SK-N-SH (cell line): ENCODE results near the gene CHAF1A.
A peak's percentile ranks its signal among the peaks of the same experiment; 100 is the strongest.

Experiments
- POLR2AphosphoS5 ChIP-seq: IDR thresholded peaks from 2 replicates; pipeline ENCODE4 v1.6.1; 2012; ENCODE audit warnings: low read depth, low read length
- RFX5 ChIP-seq: IDR thresholded peaks from 2 replicates; pipeline ENCODE4 v1.6.1; 2012; ENCODE audit warnings: mild to moderate bottlenecking, improper control_type of control experiment, low read length
- TAF1 ChIP-seq: IDR thresholded peaks from 2 replicates; pipeline ENCODE4 v1.6.1; 2012; ENCODE audit warnings: low read depth, mild to moderate bottlenecking, low read length, moderate library complexity, borderline replicate concordance
- TCF12 ChIP-seq: IDR thresholded peaks from 2 replicates; pipeline ENCODE4 v1.4.0; 2012
- TF ChIP-seq, protein P1 (sequence below): IDR thresholded peaks from 2 replicates; pipeline ENCODE4 v1.6.1; 2012; ENCODE audit warnings: mild to moderate bottlenecking, low read depth, low read length, moderate library complexity
- TF ChIP-seq, protein P2 (sequence below): fragments of 200-600 bp; sonication (generic); IDR thresholded peaks from 2 replicates; pipeline ENCODE4 v1.6.1; 2017; ENCODE audit warnings: antibody characterized with exemption, mild to moderate bottlenecking, moderate library complexity
- TF ChIP-seq, protein P3 (sequence below): IDR thresholded peaks from 2 replicates; pipeline ENCODE4 v1.4.0; 2012; ENCODE audit warnings: low read depth, borderline replicate concordance

DNA sequence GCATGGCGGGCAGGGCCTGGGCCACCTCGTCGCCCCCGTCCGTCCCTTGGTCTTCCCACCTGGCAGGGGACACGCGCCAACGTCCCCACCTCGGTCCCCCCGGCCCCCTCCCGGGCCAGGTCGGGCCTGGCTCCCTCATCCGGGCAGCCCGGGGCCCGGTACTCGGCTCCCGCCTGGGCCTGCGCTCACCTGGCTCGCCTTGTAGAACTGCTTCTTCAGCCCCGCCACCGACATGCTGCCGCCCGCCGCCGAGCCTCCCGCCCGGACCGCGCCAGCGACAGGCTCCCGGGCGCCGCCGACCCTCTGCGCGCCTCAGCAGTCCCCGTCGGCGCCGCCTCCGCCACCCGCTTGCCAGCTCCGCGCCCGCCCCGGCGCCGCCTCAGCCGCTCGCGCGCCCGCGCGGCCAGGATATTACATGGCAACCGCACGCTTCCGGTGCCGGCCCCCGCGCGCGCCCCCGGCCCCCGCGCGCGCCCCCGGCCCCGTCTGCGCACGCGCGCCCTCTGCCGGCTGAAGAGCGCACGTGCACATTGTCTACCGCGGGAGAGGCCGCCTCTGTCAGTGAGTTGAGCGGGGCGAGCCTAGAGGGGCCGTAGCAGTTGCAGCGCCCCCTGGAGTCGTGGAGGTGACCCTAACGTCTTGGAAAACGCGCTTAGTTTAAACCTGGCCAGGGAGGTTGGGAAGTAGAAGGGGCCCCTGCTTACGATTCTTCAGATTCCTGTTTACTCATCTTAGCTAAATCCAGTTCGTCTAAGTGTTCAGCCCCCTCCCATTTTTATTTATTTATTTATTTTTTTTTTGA, 2.1 kb upstream of the CHAF1A start, which contains the start of gene SH3GL1:
- TF ChIP-seq POLR2AphosphoS5 (no peak), TAF1 (peak; percentile 74), RFX5 (0 out of 2 replicates have a peak, but pooled peaks have one; percentile 28), TCF12 (peak; percentile 15; the same call in 1 of the 2 replicates)
- TF ChIP-seq, protein P1, sequence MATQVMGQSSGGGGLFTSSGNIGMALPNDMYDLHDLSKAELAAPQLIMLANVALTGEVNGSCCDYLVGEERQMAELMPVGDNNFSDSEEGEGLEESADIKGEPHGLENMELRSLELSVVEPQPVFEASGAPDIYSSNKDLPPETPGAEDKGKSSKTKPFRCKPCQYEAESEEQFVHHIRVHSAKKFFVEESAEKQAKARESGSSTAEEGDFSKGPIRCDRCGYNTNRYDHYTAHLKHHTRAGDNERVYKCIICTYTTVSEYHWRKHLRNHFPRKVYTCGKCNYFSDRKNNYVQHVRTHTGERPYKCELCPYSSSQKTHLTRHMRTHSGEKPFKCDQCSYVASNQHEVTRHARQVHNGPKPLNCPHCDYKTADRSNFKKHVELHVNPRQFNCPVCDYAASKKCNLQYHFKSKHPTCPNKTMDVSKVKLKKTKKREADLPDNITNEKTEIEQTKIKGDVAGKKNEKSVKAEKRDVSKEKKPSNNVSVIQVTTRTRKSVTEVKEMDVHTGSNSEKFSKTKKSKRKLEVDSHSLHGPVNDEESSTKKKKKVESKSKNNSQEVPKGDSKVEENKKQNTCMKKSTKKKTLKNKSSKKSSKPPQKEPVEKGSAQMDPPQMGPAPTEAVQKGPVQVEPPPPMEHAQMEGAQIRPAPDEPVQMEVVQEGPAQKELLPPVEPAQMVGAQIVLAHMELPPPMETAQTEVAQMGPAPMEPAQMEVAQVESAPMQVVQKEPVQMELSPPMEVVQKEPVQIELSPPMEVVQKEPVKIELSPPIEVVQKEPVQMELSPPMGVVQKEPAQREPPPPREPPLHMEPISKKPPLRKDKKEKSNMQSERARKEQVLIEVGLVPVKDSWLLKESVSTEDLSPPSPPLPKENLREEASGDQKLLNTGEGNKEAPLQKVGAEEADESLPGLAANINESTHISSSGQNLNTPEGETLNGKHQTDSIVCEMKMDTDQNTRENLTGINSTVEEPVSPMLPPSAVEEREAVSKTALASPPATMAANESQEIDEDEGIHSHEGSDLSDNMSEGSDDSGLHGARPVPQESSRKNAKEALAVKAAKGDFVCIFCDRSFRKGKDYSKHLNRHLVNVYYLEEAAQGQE, result no peak
- TF ChIP-seq, protein P2, sequence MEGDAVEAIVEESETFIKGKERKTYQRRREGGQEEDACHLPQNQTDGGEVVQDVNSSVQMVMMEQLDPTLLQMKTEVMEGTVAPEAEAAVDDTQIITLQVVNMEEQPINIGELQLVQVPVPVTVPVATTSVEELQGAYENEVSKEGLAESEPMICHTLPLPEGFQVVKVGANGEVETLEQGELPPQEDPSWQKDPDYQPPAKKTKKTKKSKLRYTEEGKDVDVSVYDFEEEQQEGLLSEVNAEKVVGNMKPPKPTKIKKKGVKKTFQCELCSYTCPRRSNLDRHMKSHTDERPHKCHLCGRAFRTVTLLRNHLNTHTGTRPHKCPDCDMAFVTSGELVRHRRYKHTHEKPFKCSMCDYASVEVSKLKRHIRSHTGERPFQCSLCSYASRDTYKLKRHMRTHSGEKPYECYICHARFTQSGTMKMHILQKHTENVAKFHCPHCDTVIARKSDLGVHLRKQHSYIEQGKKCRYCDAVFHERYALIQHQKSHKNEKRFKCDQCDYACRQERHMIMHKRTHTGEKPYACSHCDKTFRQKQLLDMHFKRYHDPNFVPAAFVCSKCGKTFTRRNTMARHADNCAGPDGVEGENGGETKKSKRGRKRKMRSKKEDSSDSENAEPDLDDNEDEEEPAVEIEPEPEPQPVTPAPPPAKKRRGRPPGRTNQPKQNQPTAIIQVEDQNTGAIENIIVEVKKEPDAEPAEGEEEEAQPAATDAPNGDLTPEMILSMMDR, result peak; percentile 94
- TF ChIP-seq, protein P3, sequence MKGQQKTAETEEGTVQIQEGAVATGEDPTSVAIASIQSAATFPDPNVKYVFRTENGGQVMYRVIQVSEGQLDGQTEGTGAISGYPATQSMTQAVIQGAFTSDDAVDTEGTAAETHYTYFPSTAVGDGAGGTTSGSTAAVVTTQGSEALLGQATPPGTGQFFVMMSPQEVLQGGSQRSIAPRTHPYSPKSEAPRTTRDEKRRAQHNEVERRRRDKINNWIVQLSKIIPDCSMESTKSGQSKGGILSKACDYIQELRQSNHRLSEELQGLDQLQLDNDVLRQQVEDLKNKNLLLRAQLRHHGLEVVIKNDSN, result peak; percentile 52; the same call in 1 of the 2 replicates
